Kidney (tissue), 14 donors: ENCODE data around the gene CCL25. TPM values are rescaled to one million over a fixed set of nuclear protein-coding genes. Genes with fewer than 3 reads are reported as not detected.
A peak's percentile ranks its signal among the peaks of the same experiment; 100 is the strongest.
"Not testable (repeated sequence)": the region's sequence is repeated elsewhere in the genome, so short reads cannot be mapped to it uniquely, and the experiment has no call there.

Experiments used
- DNase-seq, 5 donors: peaks; one replicate each; pipeline ENCODE4 v3.0.0-alpha.2; 2013 to 2020
- FAIRE-seq: peaks from 2 replicates; lab custom pipeline; 2012; peaks lifted over from hg19 to GRCh38; lab: Jason Lieb, UNC
- H3K27ac ChIP-seq, 2 donors: one replicate each; pipeline ENCODE4 v1.7.0; 2013; ENCODE audit warnings: low read depth in 2 of 2, low read length in 2 of 2, inconsistent platforms in 1 of 2
- H3K27me3 ChIP-seq: one replicate; pipeline ENCODE4 v1.7.1; 2013; ENCODE audit warnings: low read length, inconsistent platforms; ENCODE audit not compliant: control insufficient read depth, insufficient read depth
- H3K36me3 ChIP-seq, 3 donors: one replicate each; pipeline versions ENCODE4 v1.7.0 to v1.7.1; 2013; ENCODE audit warnings: low read length in 3 of 3, control low read depth in 1 of 3, inconsistent platforms in 1 of 3; ENCODE audit not compliant: insufficient read depth in 3 of 3, control insufficient read depth in 2 of 3
- H3K4me1 ChIP-seq, 3 donors: one replicate each; pipeline versions ENCODE4 v1.7.0 to v1.7.1; 2013; ENCODE audit warnings: low read length in 3 of 3, inconsistent platforms in 1 of 3, low read depth in 1 of 3; ENCODE audit not compliant: control insufficient read depth in 2 of 3, insufficient read depth in 2 of 3
- H3K4me3 ChIP-seq, 3 donors: one replicate each; pipeline versions ENCODE4 v1.7.0 to v1.8.1; 2013; ENCODE audit warnings: low read length in 3 of 3, control low read depth in 1 of 3, inconsistent platforms in 1 of 3
- H3K9ac ChIP-seq, 3 donors: one replicate each; pipeline versions ENCODE4 v1.7.0 to v1.7.1; 2013; ENCODE audit warnings: low read length in 3 of 3, control low read depth in 1 of 3, inconsistent platforms in 1 of 3
- H3K9me3 ChIP-seq, 3 donors: one replicate each; pipeline versions ENCODE4 v1.7.0 to v1.7.1; 2013; ENCODE audit warnings: low read length in 3 of 3, control low read depth in 1 of 3, inconsistent platforms in 1 of 3; ENCODE audit not compliant: control insufficient read depth in 2 of 3, insufficient read depth in 1 of 3
- CTCF ChIP-seq: IDR thresholded peaks from 3 replicates; pipeline ENCODE4 v1.5.1; 2012; ENCODE audit warnings: mild to moderate bottlenecking, moderate library complexity, borderline replicate concordance; ENCODE audit not compliant: insufficient read depth; ENCODE audit errors: extremely low read depth
- intact Hi-C: fragments of 100-400 bp; cut with DNase I; formaldehyde crosslinking; loops from one replicate; pipeline ENCODE4 v1.11.1; 2022
- polyA plus RNA-seq: library from polyadenylated mRNA; stranded (reverse); fragments of 350-450 nt; fragmentation: Illumina TruSeq; extraction: RNeasy Lipid Tissue Mini Kit (QIAGEN cat#74804); gene quantifications from one replicate; pipeline ENCODE4 v1.2.3, GENCODE V29; 2014; ENCODE audit warnings: low read depth, low replicate concordance; ENCODE audit not compliant: insufficient read depth
- total RNA-seq: library from RNA; stranded (reverse); fragmentation: NEBNext Ultra II Directional; extraction: Animal tissue kit (Norgen Biotek cat#: 25700); gene quantifications from one replicate; pipeline ENCODE4 v1.2.1, GENCODE V29; 2021
- donor health status: control.
- donor health status: control.
- donor health status: control.
- donor health status: control.
- donor health status: control.
- donor health status: DM: yes; HTN: yes; CAD: no.
- donor health status: Normal renal cell carcinoma (clear cell type).

Gene CCL25
- total and polyA plus RNA-seq, 2 donors from 2014 or later: not detected

- no peak for TF ChIP-seq CTCF
- Histone ChIP-seq H3K36me3 (no peaks in the 10 kb centered on the region), H3K27ac (no peak overlapping the region), H3K9ac (no peak overlapping the region), H3K4me3 (no peak overlapping the region), H3K27me3 (no peaks in the 10 kb centered on the region), H3K9me3 (no peaks in the 10 kb centered on the region), H3K4me1 (no peaks in the 10 kb centered on the region)
- DNase-seq (no peak), FAIRE-seq (no peak)
- intact Hi-C loops: no loop called here
These were observed 27.2 kb upstream of the CCL25 start for GRCh38 chr19:8025316-8025715.

DNA sequence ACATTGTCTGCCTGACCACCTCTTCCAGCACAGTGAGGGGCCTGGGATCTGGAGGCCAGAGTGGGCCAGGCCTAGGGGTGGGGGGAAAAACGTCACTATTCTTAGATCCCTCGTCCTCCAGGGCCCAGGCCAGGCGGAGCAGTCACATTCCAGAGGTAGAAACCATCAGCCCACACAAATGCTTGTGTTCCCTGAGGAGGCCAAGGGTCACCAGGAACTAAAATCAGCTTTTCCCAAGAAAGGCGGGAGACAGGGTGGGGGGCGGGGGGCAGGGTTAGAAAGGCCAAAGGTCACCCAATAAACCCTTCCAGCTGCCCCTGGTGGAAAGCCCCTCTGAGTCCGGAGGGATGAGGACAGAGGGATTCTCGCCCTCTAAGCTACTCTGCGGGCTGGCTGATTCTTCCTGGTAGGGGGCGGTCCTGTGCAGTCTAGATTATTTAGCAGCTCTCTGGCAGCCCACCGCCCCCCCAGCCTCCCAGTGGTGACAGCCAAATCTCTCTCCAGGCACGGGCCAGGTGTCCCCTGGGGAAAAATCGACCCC, 23.5 kb upstream of the CCL25 start:
- DNase-seq (peak in 4 of 5 donors; percentile 74 to 88 (median 75)), FAIRE-seq (no peak)
- no peak overlapping the region for H3K27ac ChIP-seq
- H3K9me3 ChIP-seq: no peaks in the 10 kb centered on the region
- no peak for TF ChIP-seq CTCF
- no peak overlapping the region for H3K4me3 ChIP-seq
- H3K4me1 ChIP-seq: no peaks in the 10 kb centered on the region
- H3K27me3 ChIP-seq: no peaks in the 10 kb centered on the region
- intact Hi-C loops: no loop called here
- no peaks in the 10 kb centered on the region for H3K36me3 ChIP-seq
- no peak overlapping the region for H3K9ac ChIP-seq

GRCh38 chr19:8030960-8031359, 21.6 kb upstream of the CCL25 start:
- FAIRE-seq: no peak
- no peak overlapping the region for H3K27ac ChIP-seq
- intact Hi-C loops: no loop called here
- H3K4me1 ChIP-seq: no peaks in the 10 kb centered on the region
- no peaks in the 10 kb centered on the region for H3K36me3 ChIP-seq
- no peak for TF ChIP-seq CTCF
- DNase-seq: no peak
- no peaks in the 10 kb centered on the region for H3K9me3 ChIP-seq
- no peaks in the 10 kb centered on the region for H3K27me3 ChIP-seq
- H3K9ac ChIP-seq: no peak overlapping the region
- H3K4me3 ChIP-seq: no peak overlapping the region

DNA sequence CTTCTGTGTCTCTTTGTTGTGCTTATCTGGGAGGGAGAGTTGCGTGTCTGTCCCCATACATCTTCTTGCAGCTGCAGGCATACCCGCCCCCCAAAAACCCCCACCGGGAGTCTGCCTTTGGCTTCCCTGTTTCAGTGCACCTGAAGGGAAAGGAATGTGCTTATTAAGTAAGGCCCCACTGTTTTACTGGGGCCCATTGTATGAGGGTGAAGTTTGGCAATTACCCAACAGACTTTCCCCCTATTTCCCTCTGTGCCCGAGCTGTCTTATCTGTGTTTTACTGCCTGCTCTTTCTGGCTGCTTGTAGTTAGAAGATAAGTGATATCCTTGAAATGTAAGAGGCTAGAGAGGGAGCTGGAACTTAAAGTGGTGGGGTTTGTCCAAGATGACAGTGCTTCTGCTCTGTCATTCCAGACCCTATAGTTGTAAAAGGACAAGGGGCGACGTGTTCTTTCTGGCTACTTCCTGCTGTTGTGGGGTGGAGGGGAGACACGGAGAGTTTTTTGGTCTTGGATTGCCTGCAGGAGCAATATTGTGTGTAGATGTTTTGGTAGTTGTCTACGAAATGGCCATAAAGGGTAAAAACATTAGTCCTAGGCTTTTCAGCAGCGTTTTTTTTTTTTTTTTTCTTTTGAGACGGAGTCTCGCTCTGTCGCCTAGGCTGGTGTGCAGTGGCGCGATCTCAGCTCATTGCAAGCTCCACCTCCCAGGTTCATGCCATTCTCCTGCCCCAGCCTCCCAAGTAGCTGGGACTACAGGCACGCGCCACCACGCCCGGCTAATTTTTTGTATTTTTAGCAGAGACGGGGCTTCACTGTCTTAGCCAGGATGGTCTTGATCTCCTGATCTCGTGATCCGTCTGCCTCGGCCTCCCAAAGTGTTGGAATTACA, 19.0 kb upstream of the CCL25 start:
- H3K36me3 ChIP-seq, H3K27ac ChIP-seq, H3K4me1 ChIP-seq, FAIRE-seq, H3K27me3 ChIP-seq, H3K9me3 ChIP-seq, intact Hi-C loops, H3K9ac ChIP-seq, H3K4me3 ChIP-seq: not testable (repeated sequence)
- peak in 1 of 5 donors; percentile 29 for DNase-seq
